LNCAP (cell line): ENCODE data around the gene TTC21A.

ENCODE experiments used
- TF ChIP-seq, protein P1 (sequence below): fragments of 450-650 bp; IDR thresholded peaks from 2 replicates; pipeline ENCODE4 v1.5.1; 2017; ENCODE audit warnings: mild to moderate bottlenecking

TTC21A gene

DNA sequence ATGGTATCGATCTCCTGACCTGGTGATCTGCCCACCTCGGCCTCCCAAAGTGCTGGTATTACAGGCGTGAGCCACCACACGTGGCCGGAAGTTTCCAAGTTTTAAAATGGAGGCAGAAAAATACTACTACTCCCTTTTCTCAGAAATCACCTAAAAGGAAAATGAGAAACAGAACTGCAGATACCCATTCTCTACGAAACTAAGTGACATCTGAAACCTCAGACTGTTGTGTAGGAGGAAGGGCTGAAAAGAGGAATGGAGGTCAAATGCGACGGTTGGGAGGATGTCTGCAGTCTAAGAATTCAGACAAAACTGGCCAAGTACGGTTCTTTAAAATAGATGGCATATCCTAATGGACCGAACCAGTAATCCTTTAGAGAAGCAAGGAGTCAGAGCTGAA is 31.6 kb upstream of the TTC21A start:
- TF ChIP-seq, protein P1, sequence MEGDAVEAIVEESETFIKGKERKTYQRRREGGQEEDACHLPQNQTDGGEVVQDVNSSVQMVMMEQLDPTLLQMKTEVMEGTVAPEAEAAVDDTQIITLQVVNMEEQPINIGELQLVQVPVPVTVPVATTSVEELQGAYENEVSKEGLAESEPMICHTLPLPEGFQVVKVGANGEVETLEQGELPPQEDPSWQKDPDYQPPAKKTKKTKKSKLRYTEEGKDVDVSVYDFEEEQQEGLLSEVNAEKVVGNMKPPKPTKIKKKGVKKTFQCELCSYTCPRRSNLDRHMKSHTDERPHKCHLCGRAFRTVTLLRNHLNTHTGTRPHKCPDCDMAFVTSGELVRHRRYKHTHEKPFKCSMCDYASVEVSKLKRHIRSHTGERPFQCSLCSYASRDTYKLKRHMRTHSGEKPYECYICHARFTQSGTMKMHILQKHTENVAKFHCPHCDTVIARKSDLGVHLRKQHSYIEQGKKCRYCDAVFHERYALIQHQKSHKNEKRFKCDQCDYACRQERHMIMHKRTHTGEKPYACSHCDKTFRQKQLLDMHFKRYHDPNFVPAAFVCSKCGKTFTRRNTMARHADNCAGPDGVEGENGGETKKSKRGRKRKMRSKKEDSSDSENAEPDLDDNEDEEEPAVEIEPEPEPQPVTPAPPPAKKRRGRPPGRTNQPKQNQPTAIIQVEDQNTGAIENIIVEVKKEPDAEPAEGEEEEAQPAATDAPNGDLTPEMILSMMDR, result no peak

DNA sequence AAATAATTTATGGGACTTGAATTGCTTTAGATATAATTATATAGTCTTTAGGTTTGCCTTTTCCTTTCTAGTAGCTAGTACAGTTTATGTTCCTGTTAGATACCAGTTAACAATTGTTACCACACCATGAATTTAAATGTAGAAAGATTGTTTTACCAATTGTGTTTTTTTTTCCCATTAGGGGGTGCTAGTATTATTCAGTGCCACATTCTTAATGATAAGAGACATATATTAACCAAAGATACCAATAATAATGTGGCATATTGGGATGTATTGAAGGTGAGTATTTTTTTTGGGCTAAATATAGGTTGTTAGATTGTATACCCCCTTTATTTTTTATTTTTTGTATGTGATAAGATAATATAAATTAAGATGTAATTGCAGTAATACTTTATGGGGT is 27.9 kb upstream of the TTC21A start:
- TF ChIP-seq, protein P1, result no peak; the same call in 1 of the 2 replicates

DNA sequence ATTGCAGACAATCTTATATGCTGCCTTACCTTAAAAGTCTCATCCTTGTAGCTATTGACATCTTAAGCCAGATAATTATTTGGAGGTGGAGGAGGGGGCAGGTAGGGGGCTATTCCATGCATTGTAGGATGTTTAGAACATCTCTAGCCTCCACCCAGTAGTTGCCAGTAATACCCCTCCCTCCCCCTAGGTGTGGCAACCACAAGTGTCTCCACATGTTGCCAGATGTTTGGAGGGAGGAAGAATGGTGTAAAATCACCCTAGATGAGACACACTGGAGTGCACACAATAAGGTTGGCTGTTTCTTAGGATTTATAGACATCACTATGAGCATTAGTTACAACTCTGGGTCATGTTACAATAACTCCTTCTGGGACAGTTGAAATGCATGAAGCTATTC is 27.5 kb upstream of the TTC21A start:
- TF ChIP-seq, protein P1, result no peak

DNA sequence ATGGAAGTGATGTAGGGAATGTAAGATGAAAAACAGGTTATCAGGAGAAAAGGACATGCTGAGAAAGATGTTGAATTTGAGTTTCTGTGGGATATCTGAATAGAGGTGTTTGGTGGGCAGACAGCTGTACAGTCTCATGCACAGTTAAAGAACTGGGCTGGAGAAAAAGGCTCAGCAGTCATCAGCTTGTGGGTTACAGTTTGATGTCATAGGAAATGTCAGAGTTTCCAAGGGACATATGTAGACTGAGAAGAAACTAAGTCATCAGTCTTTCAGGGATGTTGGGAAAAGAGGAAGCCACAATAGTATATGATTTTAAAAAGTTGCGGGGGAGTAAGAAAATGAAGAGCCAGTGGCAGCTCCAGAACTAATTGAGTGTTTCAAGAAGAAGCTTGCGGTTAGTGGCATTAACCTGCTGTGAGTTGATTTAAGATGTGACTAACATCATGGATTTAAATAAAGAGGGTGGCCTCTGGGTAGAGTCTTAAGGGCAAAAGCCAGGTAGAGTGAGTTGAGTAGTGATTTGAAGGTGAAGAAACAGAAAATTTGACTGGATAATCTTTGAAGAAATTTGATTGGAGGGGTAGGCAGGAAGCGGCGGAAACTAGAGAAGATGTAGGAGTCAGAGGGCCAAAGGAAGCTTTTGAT is 24.7 kb upstream of the TTC21A start:
- TF ChIP-seq, protein P1, result no peak

DNA sequence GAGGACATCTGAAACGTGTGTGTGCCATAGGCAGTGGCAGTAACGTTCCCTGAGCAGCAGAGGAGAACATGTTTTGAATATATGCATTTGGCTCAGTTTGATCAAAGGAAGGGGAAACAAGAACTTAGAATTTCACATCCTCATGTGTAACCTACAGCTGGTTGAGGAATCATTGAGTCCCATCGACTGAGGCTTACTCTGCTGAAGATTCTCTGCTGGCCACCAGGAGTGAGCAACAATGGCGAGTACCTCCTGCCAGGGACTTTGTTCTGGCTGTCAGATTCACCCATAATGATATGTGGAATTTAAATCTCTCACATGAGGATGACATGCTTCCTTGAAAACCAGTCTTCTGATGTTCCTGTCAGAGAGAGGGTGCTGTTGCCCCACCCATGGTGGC is 21.3 kb upstream of the TTC21A start:
- TF ChIP-seq, protein P1, result no peak

DNA sequence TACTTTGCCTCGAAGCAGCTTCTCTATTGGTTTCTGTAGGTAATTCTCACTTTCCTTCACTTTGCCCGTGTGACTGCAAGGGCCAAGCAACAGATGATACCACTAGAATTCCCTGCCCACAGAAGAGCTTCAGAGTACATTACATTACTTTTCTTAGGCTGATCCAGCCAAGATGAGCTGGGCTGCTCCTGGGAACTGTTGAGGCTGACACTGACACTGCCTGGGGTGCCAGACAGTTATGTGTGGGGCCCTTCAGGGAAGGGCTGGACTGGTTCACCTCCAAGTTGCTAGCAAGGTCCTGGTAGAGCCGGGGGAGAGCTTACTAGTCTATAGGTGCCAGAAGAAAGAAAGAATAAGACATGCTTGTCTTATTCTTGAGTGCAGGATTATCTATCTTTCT is 19.0 kb upstream of the TTC21A start:
- TF ChIP-seq, protein P1, result no peak

DNA sequence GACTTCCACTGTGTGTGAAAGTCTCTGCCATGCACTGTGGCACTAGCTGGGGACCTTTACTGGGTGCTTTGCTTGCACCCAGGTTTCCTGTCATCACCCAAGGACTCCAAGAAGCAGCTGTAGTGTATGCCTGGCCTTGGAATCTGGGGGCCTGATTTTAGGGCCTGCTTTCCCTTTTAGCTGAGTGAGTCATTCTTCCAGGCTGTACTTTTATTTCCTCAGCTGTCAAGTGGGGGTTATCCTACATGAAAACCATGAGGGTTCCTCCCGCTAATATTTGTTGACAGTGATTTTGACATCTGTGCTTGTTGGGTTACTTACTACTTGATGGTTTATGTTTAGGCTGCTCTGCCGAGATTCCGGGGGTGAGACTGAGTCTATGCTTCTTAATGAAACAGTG is 18.6 kb upstream of the TTC21A start:
- TF ChIP-seq, protein P1, result no peak

DNA sequence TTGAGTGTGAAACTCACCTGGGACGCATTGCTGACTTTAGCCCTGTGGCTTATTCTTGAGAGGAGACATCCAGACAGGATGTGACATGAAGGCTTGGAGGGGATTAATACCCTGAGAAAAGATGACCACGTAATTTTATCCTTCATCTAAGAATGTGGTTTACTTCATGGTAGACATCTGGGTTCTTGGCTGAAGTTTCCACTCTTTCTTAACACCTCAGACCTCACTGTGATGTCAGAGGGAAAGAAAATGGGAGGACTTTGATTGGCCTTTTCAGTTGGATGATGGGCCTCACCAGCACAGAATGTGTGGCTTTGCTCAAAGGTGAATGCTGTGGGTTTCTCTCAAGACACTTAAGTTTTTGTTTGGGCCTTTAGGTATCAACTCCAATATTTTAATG is 16.6 kb upstream of the TTC21A start:
- TF ChIP-seq, protein P1, result no peak
